Measurements from ENCODE around the gene CNPPD1. TPM values are rescaled to one million over a fixed set of nuclear protein-coding genes. Genes with fewer than 3 reads are reported as not detected.
A peak's percentile ranks its signal among the peaks of the same experiment; 100 is the strongest.

CNPPD1 gene
- total RNA-seq, 1 donor from 2014 or later, result 43.1 TPM

DNA sequence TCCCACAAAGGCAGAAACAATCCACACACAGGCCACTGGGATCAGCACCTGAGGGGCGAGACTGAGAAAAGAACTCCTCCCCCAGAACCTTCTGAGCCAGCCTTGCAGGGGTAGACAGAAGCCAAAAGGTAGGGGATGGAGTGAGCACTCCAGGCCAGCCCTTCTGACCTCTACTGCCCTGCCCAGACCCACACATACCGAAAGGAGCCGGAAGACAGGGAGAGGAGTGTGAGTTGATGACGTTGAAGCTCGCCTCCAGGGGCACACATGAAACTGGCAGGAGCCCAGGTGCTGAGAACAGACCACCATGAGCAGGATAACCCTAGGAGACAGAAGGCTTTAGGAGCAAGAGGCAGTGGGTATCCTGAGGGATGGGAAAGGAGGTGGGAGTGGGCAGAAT, 8.7 kb downstream of the CNPPD1 start:
- no peaks in the 10 kb centered on the region for H3K27me3 Mint-ChIP-seq (ENCODE audit: low read depth)
- H3K4me1 Mint-ChIP-seq (ENCODE audit: low read depth), result peaks cover 11% of the 10 kb centered on the region
- no peak overlapping the region for H3K27ac Mint-ChIP-seq (ENCODE audit: unreplicated experiment)
- H3K4me3 Mint-ChIP-seq (ENCODE audit: unreplicated experiment), result no peak overlapping the region
- TF ChIP-seq CTCF (IDR thresholded peaks at IDR 0.05), result no peak
- H3K9me3 Mint-ChIP-seq (ENCODE audit: low read depth), result no peaks in the 10 kb centered on the region
- DNase-seq (ENCODE audit: low spot score), result no peak
- H3K36me3 Mint-ChIP-seq (ENCODE audit: low read depth), result peaks cover 2% of the 10 kb centered on the region

DNA sequence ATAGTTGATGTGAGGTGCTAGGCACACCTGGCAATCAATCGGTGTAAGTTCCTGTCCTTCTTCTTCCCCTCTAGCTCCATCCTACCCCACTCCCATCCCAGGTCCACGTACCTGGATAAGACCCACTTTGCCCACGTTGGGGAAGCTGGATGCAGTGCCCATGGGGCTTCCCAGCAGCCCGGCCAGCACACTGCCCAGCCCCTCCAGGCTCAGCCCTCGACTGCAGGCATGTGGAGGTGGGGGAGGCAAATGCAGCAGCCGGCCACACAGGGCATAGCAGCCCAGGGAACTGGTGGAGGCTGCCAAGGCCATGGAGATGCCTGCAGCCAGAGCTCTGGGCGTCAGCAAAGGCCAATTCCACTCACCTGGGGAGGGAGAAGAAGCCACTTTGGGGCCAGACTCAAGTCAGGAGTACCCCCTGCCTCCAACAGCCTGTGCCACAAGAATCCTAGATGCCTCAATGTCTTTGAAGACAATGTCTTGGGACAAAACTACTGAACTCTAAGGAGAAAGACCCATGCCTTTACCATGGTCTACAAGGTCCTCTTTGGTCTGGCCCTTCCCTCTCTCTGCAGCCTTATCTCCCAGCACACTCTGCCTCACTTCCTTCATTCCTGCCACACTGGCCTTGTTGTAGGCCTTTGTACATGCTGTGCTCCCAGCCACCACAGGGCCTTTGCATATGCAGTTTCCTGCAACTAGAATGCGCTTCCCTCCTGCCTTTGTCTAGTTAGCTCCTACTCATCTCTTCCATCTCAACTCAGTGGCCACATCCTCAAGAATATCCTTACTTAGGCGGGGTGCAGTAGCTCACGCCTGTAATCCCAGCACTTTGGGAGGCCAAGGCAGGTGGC, 11.4 kb downstream of the CNPPD1 start:
- no peaks in the 10 kb centered on the region for H3K36me3 Mint-ChIP-seq (ENCODE audit: low read depth)
- DNase-seq (ENCODE audit: low spot score), result no peak
- no peaks in the 10 kb centered on the region for H3K9me3 Mint-ChIP-seq (ENCODE audit: low read depth)
- no peak overlapping the region for H3K27ac Mint-ChIP-seq (ENCODE audit: unreplicated experiment)
- TF ChIP-seq CTCF (IDR thresholded peaks at IDR 0.05), result no peak
- H3K4me3 Mint-ChIP-seq (ENCODE audit: unreplicated experiment), result no peak overlapping the region
- peaks cover 9% of the 10 kb centered on the region for H3K4me1 Mint-ChIP-seq (ENCODE audit: low read depth)
- no peaks in the 10 kb centered on the region for H3K27me3 Mint-ChIP-seq (ENCODE audit: low read depth)

- DNase-seq (ENCODE audit: low spot score), result no peak
- TF ChIP-seq CTCF (IDR thresholded peaks at IDR 0.05), result no peak
- Mint-ChIP-seq H3K4me3 (ENCODE audit: unreplicated experiment) (no peak overlapping the region), H3K27me3 (ENCODE audit: low read depth) (no peaks in the 10 kb centered on the region), H3K27ac (ENCODE audit: unreplicated experiment) (no peak overlapping the region), H3K36me3 (ENCODE audit: low read depth) (no peaks in the 10 kb centered on the region), H3K9me3 (ENCODE audit: low read depth) (no peaks in the 10 kb centered on the region), H3K4me1 (ENCODE audit: low read depth) (peaks cover 26% of the 10 kb centered on the region)
Measured at GRCh38 chr2:219163156-219163555, 13.6 kb downstream of the CNPPD1 start.

GRCh38 chr2:219161097-219161496, 15.6 kb downstream of the CNPPD1 start:
- DNase-seq (ENCODE audit: low spot score), result no peak
- Mint-ChIP-seq H3K36me3 (ENCODE audit: low read depth) (peaks cover 5% of the 10 kb centered on the region), H3K27ac (ENCODE audit: unreplicated experiment) (peak overlapping the region; percentile 96), H3K4me3 (ENCODE audit: unreplicated experiment) (peak overlapping the region; percentile 79), H3K4me1 (ENCODE audit: low read depth) (peaks cover 29% of the 10 kb centered on the region), H3K9me3 (ENCODE audit: low read depth) (no peaks in the 10 kb centered on the region), H3K27me3 (ENCODE audit: low read depth) (no peaks in the 10 kb centered on the region)
- no peak for TF ChIP-seq CTCF (IDR thresholded peaks at IDR 0.05)

DNA sequence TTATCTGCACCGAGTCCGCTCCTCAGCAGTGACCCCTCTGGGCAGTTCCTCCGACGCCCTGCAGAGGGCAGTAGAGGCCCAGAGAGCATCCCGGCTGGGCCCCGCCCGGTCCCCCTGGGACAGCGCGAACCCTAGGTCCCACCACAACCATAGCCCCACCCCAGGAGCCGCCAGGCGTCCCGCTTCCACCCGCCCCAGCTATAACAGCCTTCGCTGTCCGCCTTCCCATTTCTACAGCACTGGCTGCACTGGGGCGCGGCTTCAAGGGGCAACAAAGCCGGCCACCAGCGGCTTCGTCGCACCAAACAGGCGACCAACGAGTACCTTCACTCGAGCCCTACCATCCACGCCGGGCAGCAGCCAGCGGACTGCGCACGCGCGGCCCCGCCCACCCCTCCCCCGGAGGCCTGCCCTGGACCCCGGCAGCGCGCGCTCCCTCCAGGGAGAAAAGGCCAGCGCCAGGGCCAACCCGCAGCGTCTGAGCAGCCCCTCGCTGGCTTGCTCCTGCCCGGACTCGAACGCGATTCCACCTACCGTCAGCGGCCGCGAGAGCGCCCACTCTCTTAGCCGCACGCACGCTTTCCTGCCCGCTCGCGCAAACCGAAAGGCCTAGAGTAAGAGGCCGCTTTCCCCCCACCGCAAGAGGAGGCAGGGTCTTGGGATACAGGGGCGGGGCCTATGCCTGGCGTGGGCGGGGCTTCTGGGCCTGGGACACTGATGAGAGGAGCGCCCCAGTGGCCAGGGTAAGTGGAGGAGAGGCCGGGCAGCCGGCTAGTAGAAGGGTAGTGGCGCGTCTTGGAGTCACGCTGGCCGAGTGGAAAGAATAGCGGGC, 16.3 kb downstream of the CNPPD1 start, which contains the start of gene NHEJ1:
NHEJ1 (minus strand) TSS at position 630 of the 832 bp plus-strand sequence. CDS start 2,453 bp downstream, outside the sequence.
- H3K27me3 Mint-ChIP-seq (ENCODE audit: low read depth), result no peaks in the 10 kb centered on the region
- peaks cover 29% of the 10 kb centered on the region for H3K4me1 Mint-ChIP-seq (ENCODE audit: low read depth)
- H3K36me3 Mint-ChIP-seq (ENCODE audit: low read depth), result peaks cover 5% of the 10 kb centered on the region
- H3K27ac Mint-ChIP-seq (ENCODE audit: unreplicated experiment), result peak within 1 kb of the TSS; percentile 96
- TF ChIP-seq CTCF (IDR thresholded peaks at IDR 0.05), result peak; percentile 99
- H3K9me3 Mint-ChIP-seq (ENCODE audit: low read depth), result no peaks in the 10 kb centered on the region
- peak; percentile 98 for DNase-seq (ENCODE audit: low spot score)
- peak within 1 kb of the TSS; percentile 79 for H3K4me3 Mint-ChIP-seq (ENCODE audit: unreplicated experiment)
